Activated effector memory CD4-positive, alpha-beta T cell treated with Interleukin-2 at 50 U/mL for 16 hours (primary cell): ENCODE results near the gene GDAP1L1.
"Not testable (repeated sequence)": the region's sequence is repeated elsewhere in the genome, so short reads cannot be mapped to it uniquely, and the experiment has no call there.

Experiments
- DNase-seq: peaks from one replicate; pipeline ENCODE4 v3.0.0-alpha.2; 2020

Gene GDAP1L1

DNA sequence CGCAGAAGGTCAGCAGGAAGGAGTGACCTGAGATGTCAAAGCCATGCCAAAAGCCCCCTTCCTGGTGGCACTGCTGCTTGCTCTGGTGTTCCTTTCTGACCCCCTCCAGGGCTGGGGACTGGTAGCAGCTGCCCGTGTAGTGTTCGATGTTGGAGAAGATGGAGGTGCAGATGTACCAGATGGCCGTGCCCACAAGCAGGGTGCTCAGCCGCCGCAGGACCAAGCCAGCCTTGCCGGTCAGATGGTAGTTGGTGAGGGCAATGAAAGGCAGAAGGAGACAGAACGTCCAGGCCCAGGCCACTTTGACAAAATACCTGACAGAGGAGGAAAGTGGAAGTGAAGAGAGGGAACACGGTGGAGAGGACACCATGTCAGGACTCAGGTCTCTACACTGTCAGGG lies 59.8 kb downstream of the GDAP1L1 start:
- DNase-seq, result no peak

DNA sequence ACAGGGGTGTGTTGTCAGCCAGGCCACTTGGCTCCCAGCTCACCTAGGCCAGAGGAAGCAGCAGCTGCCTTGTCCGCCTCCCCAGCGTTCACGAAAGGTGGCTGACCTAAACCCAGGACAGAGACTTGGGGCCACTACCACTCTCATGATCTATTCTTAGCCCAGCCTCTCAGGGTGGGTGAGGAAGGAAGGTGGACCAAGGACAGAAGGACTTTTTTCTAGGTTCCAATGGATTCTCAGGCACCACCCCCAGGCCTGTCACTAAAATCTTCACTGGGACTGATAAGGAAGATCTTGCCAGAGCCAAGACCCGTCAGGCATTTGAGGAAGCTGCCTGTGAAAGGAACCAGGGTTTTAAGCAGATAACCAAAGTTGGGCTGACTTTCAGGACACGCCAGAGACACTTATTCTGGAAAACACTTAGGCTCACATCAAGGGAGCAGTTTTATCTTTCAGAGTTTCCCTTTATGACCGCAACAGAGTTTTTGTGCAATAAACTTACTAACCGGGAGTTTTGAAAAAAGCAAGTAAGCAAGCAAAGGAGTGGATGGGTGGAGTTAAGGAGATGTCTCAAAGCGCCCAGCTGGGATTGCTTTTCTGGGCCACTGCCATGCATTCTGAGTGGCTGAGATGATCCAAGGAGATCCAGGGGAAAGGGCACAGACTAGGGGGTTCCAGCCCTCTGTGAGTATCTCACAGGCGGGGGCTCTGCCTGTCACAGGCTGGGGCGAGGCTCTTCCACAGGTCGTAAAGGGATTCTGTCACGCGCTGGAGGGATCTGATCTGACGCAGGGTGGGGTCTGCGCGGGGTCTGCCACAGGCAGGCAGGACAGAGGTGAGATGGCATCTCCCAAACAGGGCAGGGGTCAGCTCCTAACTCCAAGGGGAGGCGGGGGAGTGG lies 62.9 kb downstream of the GDAP1L1 start:
- DNase-seq, result no peak

DNA sequence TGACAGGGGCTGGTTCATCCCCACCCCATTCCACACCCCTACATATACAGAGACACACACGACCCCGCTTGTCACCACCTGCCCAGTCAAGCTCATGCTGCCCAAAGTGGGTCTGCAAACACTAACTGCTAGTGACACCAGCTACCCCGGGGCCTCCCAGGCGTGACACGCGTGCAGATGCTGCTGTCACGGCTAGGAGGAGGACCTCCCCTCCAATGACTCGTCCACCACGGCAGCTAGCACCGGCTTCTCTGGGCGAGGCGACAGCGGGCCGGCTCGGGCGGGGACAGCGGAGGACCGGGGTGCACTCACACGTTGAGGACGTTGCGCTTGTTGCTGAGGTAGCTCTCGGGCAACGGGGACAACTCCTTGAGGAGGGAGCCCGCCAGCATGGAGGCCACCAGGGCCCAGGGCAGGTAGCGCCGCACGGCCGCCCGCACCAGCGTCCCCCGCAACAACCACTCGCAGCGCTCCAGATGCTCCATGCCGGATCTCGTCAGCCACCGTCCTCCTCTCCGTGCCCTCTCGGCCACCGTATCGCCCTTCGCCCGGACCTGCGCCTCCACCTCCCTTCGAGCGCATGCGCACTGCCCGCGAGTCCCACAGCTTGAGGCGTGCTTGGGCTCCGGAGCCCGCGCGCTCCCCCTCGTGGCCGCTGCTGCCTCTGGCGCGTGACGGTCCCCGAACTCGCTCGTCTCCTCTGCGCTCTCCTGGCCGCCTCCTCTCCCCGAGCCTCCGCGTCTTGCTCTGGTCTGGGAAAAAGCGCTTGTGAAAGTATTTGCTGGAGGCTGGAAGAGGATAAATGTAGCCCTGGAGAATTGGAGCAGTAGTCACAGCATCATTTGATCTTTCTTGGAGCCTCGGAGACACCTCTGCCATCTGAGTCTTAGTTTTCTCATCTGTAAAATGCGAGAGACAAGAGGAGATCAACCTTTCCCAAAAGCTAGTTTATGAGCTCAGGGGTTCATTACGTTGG lies 63.8 kb downstream of the GDAP1L1 start, which contains the start of gene FITM2:
FITM2 (minus strand) TSS at position 539 of the 976 bp plus-strand sequence; CDS start at position 485, 54 bp downstream.
- peak; percentile 95 for DNase-seq

DNA sequence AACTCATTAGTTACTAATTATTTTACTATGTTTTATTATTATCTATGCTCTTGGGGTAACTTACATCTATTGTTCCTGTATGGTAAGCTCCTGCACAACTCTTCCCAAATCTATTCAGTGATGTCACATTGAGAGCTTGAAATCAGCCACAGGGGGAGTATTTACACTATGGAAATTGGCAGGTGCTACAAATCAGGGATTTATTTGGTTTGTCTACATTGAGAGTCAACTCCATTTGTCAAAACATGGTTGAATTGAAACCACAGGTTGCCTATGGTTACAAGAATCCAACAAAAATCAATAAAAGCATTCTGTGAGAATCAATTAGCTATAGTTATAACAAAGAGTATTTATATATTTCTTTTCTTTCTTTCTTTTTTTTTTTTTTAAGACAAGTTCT lies 67.8 kb downstream of the GDAP1L1 start:
- no peak for DNase-seq

DNA sequence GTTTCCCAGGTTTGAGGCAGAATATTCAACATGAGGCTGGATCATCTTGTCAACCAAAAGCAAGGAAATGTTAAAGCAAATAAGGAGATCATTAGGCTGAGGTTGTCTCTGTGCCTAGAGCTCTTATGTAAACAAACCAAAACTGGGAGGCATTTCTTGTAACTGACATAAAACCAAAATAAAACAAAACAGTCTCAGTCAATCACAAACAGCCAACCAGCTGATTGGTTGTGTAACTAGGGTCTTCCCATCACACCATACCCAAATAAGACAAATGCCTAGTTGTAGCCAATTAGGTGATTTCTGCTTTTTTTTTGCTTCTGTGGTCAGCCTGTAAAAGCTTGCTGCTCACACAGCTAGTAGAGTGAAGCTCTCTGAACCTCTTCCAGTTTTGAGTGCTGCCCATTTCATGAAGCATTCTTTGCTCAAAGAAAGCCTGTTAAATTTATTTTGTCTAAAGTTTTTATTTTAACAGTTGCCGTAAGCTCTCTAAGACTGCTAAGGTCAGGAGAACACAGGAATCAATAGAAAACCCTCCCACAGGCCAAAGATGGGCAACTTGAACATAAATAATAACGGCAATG lies 72.8 kb downstream of the GDAP1L1 start:
- DNase-seq, result no peak

DNA sequence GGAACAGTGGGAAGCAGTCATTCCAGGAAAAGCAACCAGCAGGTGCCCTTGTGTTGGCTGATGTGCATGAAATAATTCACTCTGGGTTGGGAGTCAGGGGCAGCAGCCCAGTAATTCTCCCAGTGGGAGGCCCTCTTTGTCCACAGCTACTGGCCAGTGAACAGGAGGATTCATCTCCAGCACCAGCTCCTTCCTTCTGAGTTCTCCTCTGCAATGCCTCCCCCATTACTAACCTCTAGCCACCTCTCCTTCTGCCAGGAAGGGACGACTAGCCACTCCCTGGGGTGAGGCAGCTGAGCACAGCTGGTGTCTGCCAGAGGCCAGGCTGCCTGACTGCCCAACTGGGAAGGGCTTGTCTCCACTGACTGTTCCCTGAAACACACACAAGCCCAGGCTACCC lies 77.2 kb downstream of the GDAP1L1 start:
- no peak for DNase-seq

DNA sequence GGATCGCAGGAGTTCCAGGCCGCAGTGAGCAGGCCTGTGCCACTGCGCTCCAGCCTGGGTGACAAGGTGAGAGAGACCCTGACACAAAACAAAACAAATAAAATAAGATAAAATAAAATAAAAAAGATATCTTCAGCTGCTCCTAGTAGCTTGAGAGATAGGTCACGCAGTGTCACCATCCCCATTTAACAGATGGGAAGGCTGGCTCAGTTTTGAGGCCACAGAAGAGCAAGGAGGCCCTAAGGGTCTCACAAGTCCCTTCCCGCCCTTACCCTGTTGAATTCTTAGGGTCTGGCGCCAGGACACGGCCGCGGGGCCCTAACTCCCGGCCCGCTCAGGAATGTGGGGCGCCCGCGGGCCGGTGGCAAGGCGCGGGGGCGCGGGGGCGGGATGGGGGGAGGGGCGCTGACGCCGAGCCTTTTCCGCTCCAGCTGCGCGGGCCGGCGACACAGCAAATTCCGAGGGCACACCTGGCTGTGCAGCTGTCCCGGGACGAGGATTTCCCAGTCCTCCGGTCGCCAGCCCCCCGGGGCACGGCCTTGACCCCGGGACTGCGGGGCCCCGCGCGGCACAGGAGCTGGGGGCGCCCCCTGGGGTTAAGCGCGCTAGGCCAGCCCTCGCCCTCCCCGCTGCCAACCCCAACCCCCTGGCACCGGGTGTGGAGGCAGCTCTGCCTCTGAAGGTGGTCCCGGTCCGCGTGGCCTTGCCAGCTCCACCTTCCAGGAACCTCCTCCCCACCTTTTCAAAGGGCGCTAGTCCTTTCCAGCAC lies 79.5 kb downstream of the GDAP1L1 start:
- no peak for DNase-seq

DNA sequence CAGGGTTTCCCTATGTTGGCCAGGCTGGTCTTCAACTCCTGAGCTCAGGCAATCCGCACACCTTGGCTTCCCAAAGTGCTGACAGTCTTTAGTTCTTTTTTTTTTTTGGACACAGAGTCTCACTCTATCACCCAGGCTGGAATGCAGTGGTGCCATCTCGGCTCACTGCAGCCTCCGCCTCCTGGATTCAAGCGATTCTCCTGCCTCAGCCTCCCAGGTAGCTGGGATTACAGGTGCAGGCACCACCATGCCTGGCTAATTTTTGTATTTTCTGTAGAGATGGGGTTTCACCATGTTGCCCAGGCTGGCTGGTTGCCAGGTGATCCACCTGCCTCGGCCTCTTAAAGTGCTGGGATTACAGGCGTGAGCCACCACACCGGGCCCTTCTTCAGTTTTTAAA lies 80.6 kb downstream of the GDAP1L1 start:
- not testable (repeated sequence) for DNase-seq

DNA sequence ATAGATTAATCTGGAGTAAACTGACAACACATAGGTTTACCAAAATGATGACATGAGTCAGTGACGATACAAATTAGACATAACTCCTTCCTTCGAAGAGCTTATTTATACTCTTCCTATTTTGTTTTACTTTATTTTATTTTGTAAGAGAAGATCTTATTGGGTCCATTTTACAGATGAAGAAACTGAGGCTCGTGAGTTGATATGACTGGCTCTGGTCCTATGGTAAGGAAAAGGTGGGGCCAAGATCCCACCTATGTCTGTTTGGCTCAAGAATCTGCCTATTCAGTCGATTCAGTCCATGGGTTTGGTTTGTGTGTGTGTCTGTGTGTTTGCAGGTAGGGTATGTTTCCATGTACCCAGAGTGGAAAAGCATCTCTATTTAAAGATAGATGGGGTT lies 81.3 kb downstream of the GDAP1L1 start:
- no peak for DNase-seq
